ENCODE data around the gene ATG5.

- TF ChIP-seq POLR2AphosphoS5 (IDR thresholded peaks at IDR 0.05; ENCODE audit: low read depth, low read length): no peak
- no peak for TF ChIP-seq POLR2A (IDR thresholded peaks at IDR 0.05; ENCODE audit: low read depth, low read length)
- no peak for TF ChIP-seq TAF1 (IDR thresholded peaks at IDR 0.05; ENCODE audit: borderline replicate concordance, low read depth, low read length)
These were observed 77.8 kb downstream of the ATG5 start for GRCh38 chr6:106247733-106248132.

All from GM12892 (cell line).